Measurements from ENCODE around the gene ROPN1B. TPM values are rescaled to one million over a fixed set of nuclear protein-coding genes. Genes with fewer than 3 reads are reported as not detected.

The ROPN1B gene
- total RNA-seq, 1 experiment from 2014 or later = 0.46 TPM

DNA sequence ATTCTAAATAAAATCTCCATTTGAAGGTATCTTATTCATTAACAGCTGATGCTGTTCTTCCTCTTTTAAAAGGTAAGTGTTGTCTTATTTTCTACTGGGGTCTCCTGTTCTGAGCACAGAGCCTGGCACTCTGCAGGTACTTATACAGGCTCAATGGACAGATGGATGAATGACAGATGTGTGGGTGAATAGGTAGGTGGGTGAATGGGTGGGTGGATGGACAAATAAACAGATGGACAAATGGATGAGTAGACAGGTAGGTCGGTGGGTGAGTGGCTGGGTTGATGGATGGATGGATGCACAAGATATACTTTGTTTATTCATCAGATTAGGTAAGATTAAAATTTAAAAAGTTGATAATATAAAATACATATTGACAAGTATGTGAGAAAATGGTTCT, 61.5 kb downstream of the ROPN1B start:
- DNase-seq (ENCODE audit: low read depth) = no peak

DNA sequence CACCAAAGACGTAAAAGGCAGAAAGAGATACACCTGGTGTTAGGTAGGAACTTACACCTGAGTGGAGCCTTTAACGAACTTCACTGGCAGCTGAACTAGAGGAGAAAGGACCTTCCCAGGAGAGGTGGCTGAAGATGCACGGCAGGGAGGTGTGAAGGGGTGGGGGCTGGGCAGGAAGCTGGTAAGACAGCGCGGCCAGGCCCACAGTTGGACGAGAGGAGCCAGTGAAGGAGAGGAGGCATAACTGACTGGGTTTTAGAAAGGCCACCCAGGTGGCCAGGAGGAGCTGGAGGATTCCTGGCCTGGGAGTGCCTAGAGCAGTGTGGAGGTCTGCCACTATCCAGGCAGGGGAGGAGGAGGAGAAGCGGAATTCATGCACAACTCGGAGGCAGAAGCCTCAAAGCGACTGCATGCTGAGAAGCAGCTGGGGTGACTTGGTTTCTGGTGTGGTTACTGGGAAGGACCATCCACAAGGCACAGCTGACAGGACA, 63.0 kb downstream of the ROPN1B start:
- no peak for DNase-seq (ENCODE audit: low read depth)

Other genes with a start within 250 kb of the ROPN1B start
- gene SLC41A3, start 114.9 kb downstream of the ROPN1B start, total RNA-seq (2014; rRNA removed; shearing (Covaris generic)) = 20.7 and 30.6 TPM in 2 replicates
- 0.11 TPM in 1 of 2 replicates, not detected in the other for gene ALDH1L1, start 211.4 kb downstream of the ROPN1B start, total RNA-seq (2014; rRNA removed; shearing (Covaris generic))